ENCODE results near the gene GIMAP4.
"Not testable (repeated sequence)": the region's sequence is repeated elsewhere in the genome, so short reads cannot be mapped to it uniquely, and the experiment has no call there.

Gene GIMAP4

DNA sequence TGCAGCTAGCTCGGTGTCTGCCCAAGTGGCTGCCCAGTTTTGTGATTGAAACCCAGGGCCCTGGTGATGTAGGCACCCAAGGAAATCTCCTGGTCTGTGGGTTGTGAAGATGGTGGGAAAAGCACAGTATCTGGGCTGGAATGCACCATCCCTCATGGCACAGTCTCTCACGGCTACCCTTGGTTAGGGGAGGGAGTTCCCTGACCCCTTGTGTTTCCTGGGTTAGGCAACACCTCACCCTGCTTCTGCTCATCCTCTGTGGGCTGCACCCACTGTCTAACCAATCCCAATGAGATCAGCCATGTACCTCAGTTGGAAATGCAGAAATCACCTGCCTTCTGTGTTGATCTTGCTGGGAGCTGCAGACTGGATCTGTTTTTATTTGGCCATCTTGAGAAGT, 27.6 kb downstream of the GIMAP4 start:
- H3K4me3 Mint-ChIP-seq: no peak overlapping the region
- H3K27ac Mint-ChIP-seq: no peak overlapping the region
- intact Hi-C loops (cut with micrococcal nuclease): no loop called here
- peaks cover 2% of the 10 kb centered on the region for H3K27me3 Mint-ChIP-seq
- peaks cover 13% of the 10 kb centered on the region for H3K36me3 Mint-ChIP-seq (ENCODE audit: low read depth)
- H3K4me1 Mint-ChIP-seq (ENCODE audit: low read depth): peaks cover 11% of the 10 kb centered on the region
- H3K9me3 Mint-ChIP-seq: peaks cover 44% of the 10 kb centered on the region

DNA sequence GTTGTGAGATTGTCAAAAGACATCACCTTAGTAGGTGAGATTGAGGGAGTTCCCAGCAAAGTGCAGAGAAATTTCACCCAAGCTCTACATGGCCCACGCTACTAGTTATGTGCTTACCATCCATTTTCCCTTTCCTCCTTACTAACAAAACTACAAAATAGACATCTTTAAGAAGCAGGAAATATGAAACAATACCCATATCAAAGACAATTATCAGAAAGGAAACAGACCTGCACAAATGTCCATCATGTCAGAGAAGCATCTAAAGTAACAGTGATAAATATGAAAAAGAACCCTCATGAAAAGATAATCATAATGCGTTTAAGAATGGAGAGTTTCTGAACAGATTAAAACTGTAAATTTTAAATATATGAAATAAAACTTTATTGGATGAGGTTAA, 28.2 kb downstream of the GIMAP4 start:
- peaks cover 44% of the 10 kb centered on the region for H3K9me3 Mint-ChIP-seq
- no peak overlapping the region for H3K27ac Mint-ChIP-seq
- peaks cover 13% of the 10 kb centered on the region for H3K36me3 Mint-ChIP-seq (ENCODE audit: low read depth)
- intact Hi-C loops (cut with micrococcal nuclease): no loop called here
- no peak overlapping the region for H3K4me3 Mint-ChIP-seq
- H3K4me1 Mint-ChIP-seq (ENCODE audit: low read depth): peaks cover 11% of the 10 kb centered on the region
- peaks cover 2% of the 10 kb centered on the region for H3K27me3 Mint-ChIP-seq

DNA sequence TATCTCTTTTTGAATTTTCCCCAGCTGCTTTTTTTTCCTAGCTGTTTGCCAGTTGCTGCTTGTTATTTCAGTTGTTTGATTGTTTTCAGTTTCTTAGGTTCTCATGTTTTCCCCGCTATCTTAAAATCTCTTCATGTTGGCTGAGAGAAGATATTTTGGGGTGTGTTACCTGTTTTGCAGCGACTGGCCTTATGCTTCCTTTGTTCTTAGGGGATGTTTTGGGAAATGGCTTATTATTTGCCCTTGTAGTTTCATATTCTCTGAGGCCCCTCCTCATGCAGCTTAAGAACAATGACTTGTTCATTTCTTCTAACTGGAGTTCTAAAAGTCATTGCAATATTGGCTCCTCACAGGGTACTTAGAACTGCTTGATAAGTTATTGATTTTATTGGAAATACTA, 36.4 kb downstream of the GIMAP4 start:
- intact Hi-C loops (cut with micrococcal nuclease); H3K27me3 Mint-ChIP-seq: not testable (repeated sequence)

DNA sequence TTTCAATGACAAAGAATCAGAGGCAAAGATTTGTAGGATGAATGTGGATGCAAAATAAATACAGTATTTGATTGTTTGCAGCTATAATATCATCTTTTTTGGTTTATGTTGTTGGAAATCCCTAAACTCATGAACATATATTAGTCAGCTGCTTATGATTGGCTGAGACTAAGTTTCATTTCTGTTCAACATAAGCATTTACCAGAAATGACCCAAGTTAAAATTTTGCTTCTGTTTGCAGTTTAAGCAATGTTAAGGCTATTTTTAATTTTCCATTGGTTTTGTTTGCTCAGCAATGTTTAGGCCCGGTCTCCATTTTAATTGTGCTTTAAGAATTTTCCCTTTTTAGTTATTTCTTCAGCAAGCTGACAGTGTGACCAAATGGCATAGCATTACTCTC, 43.0 kb downstream of the GIMAP4 start:
- intact Hi-C loops (cut with micrococcal nuclease): no loop called here
- Mint-ChIP-seq H3K9me3 (no peaks in the 10 kb centered on the region), H3K4me3 (no peak overlapping the region), H3K27me3 (peaks cover 2% of the 10 kb centered on the region), H3K36me3 (ENCODE audit: low read depth) (no peaks in the 10 kb centered on the region), H3K27ac (peak overlapping the region; percentile 57), H3K4me1 (ENCODE audit: low read depth) (peaks cover 6% of the 10 kb centered on the region)

More for the DNA sequence above, 36.4 kb downstream of the GIMAP4 start:
- H3K36me3 Mint-ChIP-seq (ENCODE audit: low read depth); H3K4me3 Mint-ChIP-seq; H3K9me3 Mint-ChIP-seq; H3K27ac Mint-ChIP-seq: not testable (repeated sequence)
- H3K4me1 Mint-ChIP-seq (ENCODE audit: low read depth): peaks cover 15% of the 10 kb centered on the region

DNA sequence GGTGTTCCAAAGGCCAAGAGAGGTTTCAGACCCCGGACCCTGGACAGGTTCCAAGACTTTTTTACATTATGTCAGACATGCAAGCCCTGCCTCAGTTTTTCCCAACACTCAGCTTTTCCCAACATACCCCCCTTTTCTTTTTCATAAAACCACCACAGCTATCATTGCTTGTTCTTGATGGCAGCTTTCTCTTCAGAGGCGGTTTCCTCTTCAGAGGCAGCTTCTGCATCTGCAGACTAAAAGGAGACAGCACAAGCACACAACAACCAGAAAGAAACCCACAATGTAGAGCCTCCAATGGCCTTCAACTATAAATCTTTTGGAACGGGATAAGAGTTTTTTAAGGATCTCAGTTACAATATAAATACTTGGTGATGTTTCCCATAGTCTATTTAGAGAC, 45.7 kb downstream of the GIMAP4 start:
- H3K4me3 Mint-ChIP-seq: no peak overlapping the region
- H3K36me3 Mint-ChIP-seq (ENCODE audit: low read depth): no peaks in the 10 kb centered on the region

DNA sequence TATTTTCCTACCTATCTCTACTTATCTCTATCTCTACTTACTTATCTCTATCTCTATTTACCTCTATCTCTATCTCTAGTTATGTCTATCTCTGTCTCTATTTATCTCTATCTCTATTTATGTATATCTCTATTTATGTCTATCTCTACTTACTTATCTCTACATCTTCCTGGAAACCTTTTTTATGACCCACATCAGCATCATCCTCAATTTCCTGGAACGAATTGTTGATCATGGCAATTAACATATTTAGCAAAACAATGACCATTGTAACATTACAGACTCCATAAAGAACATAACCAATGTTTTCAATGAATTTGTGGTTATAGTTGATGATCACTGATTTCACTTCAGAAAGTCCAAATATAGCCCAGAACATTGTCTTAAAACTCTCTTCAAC, 46.7 kb downstream of the GIMAP4 start:
- no peaks in the 10 kb centered on the region for H3K4me1 Mint-ChIP-seq (ENCODE audit: low read depth)
- no peaks in the 10 kb centered on the region for H3K9me3 Mint-ChIP-seq

More for the DNA sequence above, 45.7 kb downstream of the GIMAP4 start:
- H3K27ac Mint-ChIP-seq: no peak overlapping the region
- H3K4me1 Mint-ChIP-seq (ENCODE audit: low read depth): no peaks in the 10 kb centered on the region
- no peaks in the 10 kb centered on the region for H3K9me3 Mint-ChIP-seq
- peaks cover 2% of the 10 kb centered on the region for H3K27me3 Mint-ChIP-seq
- intact Hi-C loops (cut with micrococcal nuclease): no loop called here

DNA sequence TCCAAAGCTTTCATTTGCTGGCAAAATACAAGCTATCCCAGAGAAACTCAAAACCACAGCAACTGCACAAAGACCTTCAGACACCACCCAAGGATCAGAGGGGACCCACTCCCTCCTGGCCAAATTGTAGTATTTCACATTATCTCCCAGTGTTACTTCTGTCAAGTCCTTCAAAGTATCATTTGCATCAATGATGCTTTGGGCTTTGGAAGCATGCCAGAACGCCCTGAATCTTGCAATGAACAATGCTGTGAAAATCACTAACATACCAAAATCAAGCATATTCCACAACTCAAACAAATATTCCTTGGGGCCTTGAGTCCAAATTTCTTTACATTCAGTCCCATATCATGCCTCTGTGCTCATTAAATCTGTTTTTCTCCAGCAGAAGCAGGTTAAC, 47.2 kb downstream of the GIMAP4 start:
- H3K36me3 Mint-ChIP-seq (ENCODE audit: low read depth); H3K4me3 Mint-ChIP-seq; H3K27ac Mint-ChIP-seq; H3K27me3 Mint-ChIP-seq; H3K9me3 Mint-ChIP-seq; H3K4me1 Mint-ChIP-seq (ENCODE audit: low read depth); intact Hi-C loops (cut with micrococcal nuclease): not testable (repeated sequence)

More for the DNA sequence above, 46.7 kb downstream of the GIMAP4 start:
- Mint-ChIP-seq H3K27ac (no peak overlapping the region), H3K27me3 (peaks cover 2% of the 10 kb centered on the region), H3K4me3 (no peak overlapping the region), H3K36me3 (ENCODE audit: low read depth) (no peaks in the 10 kb centered on the region)
- intact Hi-C loops (cut with micrococcal nuclease): no loop called here

DNA sequence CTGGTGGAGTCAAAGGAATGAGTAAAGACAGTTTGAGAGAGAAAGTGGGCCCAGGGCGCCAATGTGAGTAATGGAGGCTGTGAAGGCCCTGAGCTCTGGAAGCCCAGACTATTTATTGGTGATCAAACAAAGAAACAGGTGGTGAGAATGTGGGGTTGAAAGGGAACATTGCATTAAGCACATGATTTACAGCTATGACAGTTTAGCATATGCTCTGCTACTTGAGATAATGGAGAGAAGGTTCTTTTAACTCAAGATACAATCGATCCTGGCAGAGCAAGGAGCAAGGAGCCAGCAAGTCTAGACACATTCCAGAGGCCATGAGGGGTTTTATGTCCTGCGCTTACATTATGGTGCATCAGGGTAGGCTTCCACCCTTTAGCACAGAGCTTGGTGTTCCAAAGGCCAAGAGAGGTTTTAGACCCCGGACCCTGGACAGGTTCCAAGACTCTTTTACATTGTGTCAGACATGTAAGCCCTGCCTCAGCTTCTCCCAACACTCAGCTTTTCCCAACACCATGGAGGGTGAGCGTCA, 48.1 kb downstream of the GIMAP4 start:
- H3K9me3 Mint-ChIP-seq; H3K36me3 Mint-ChIP-seq (ENCODE audit: low read depth); H3K27me3 Mint-ChIP-seq; H3K27ac Mint-ChIP-seq; H3K4me1 Mint-ChIP-seq (ENCODE audit: low read depth); intact Hi-C loops (cut with micrococcal nuclease); H3K4me3 Mint-ChIP-seq: not testable (repeated sequence)

DNA sequence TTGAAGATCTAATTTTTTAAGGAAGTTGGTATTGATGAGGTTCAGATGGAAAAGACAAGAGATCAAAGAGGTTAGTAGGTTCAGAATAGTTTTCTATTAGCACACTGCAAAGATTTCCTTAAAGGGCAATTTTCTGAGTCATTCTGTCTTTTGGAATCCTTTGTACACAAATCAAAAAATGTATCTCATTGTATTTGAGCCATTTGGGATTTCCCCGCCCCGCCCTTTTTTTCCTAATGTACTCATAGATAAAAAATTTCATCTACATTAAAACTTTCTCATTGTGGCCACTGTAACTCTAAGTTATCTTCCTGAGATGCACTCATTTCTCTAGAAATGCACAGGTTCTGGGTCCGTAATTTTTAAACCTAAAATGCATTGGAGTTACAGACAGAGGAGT, 52.9 kb downstream of the GIMAP4 start:
- Mint-ChIP-seq H3K4me3 (no peak overlapping the region), H3K4me1 (ENCODE audit: low read depth) (no peaks in the 10 kb centered on the region), H3K27ac (no peak overlapping the region), H3K36me3 (ENCODE audit: low read depth) (no peaks in the 10 kb centered on the region), H3K9me3 (no peaks in the 10 kb centered on the region), H3K27me3 (peaks cover under 1% of the 10 kb centered on the region)
- intact Hi-C loops (cut with micrococcal nuclease): no loop called here

DNA sequence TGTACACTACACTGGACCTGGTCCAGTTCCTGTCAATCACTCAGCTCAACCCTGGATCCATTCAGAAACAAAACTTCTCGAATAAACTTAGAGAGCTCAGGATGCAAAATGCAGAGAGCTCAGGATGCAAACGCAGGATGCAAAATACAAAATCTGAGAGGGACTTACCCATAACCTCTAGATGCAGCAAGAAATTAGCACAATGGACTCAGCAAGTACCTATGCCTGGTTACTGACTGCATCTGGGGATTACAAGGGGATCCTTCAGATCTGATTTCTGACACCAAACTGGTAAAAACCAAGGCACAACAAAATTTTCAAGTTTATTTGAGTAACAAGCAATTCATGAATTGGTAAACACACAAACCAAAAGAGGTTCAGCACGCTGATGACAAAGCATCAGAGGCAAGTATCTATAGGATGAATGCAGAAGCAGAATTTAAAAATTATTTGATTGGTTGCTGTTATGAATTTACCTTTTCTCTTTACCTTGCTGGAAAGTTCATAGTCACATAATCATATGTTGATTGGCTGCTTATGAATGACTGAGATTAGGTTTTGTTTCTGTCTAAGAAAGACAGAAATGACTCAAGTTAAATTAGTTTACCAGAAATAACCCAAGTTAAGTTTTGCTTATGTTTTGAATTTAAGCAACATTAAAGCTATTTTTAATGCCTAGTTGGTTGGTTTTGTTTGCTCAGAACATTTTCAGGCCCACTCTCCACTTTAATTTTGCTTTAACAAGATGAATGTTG, 53.6 kb downstream of the GIMAP4 start:
- intact Hi-C loops (cut with micrococcal nuclease): no loop called here
- Mint-ChIP-seq H3K36me3 (ENCODE audit: low read depth) (no peaks in the 10 kb centered on the region), H3K27me3 (no peaks in the 10 kb centered on the region), H3K27ac (no peak overlapping the region), H3K4me3 (no peak overlapping the region), H3K9me3 (no peaks in the 10 kb centered on the region), H3K4me1 (ENCODE audit: low read depth) (no peaks in the 10 kb centered on the region)

DNA sequence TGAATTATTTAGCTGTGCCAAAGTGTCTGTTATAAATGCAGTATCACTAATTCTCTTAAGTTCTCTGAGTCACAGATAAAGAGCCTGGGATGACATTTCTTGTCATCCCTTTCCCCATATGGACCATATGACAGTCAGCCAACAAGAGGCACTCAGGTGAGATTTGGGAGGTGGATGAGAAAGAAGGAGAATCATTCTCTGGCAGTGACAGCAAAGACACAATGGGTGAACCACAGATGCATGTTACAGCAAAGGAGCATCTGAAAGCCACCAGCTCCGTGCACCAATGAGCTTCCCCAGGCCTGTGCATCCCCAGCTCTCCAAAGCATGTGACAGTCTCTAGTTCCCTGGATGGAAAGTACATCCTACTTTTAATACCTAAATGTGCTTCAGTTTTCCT, 54.2 kb downstream of the GIMAP4 start:
- Mint-ChIP-seq H3K27ac (no peak overlapping the region), H3K4me1 (ENCODE audit: low read depth) (peaks cover 4% of the 10 kb centered on the region), H3K36me3 (ENCODE audit: low read depth) (peaks cover 5% of the 10 kb centered on the region), H3K27me3 (no peaks in the 10 kb centered on the region), H3K9me3 (no peaks in the 10 kb centered on the region), H3K4me3 (no peak overlapping the region)
- intact Hi-C loops (cut with micrococcal nuclease): no loop called here
